CD14-positive monocyte (primary cell): ENCODE data around the gene WWOX. TPM values are rescaled to one million over a fixed set of nuclear protein-coding genes. Genes with fewer than 3 reads are reported as not detected.

Experiments
- DNase-seq, 3 donors: peaks; one replicate each; pipeline ENCODE4 v3.0.0-alpha.2; 2011 to 2022
- H2AFZ ChIP-seq: 2 replicates; pipeline ENCODE4 v1.6.0; 2012; ENCODE audit warnings: mild to moderate bottlenecking, low read depth, low read length, inconsistent platforms; ENCODE audit not compliant: insufficient read depth, poor library complexity, severe bottlenecking
- H3K27ac ChIP-seq, 2 donors: 1 replicate in 1 of 2; 2 replicates in 1 of 2; pipeline ENCODE4 v1.5.1; 2012 to 2013; ENCODE audit warnings: low read length in 2 of 2, control low read depth in 1 of 2, inconsistent platforms in 1 of 2, low read depth in 1 of 2, mild to moderate bottlenecking in 1 of 2
- H3K27me3 ChIP-seq, 2 donors: one replicate each; pipeline versions ENCODE4 v1.6.0 to v1.6.1; 2011 to 2013; ENCODE audit warnings: low read length in 2 of 2; ENCODE audit not compliant: control insufficient read depth in 2 of 2, insufficient read depth in 2 of 2
- H3K36me3 ChIP-seq, 2 donors: replicated peaks in 1 of 2; 1 replicate in 1 of 2; 2 replicates in 1 of 2; pipeline versions ENCODE4 v1.5.1 to v1.6.1; 2012 to 2013; ENCODE audit warnings: low read length in 2 of 2, control low read depth in 1 of 2, inconsistent platforms in 1 of 2, mild to moderate bottlenecking in 1 of 2; ENCODE audit not compliant: insufficient read depth in 2 of 2, control insufficient read depth in 1 of 2
- H3K4me1 ChIP-seq, 2 donors: 1 replicate in 1 of 2; 2 replicates in 1 of 2; pipeline versions ENCODE4 v1.5.1 to v1.6.1; 2012 to 2013; ENCODE audit warnings: low read length in 2 of 2, control low read depth in 1 of 2, inconsistent platforms in 1 of 2, mild to moderate bottlenecking in 1 of 2, moderate library complexity in 1 of 2; ENCODE audit not compliant: insufficient read depth in 2 of 2, control insufficient read depth in 1 of 2
- H3K4me2 ChIP-seq: replicated peaks from 2 replicates; pipeline ENCODE3; 2012; ENCODE audit warnings: low read length, moderate library complexity, mild to moderate bottlenecking; ENCODE audit not compliant: poor library complexity, severe bottlenecking; ENCODE audit errors: extremely low read depth
- H3K4me3 ChIP-seq, 3 experiments: fragments of 200-600 bp in 1 of 3; sonication (generic) in 1 of 3; replicated peaks in 1 of 3; 1 replicate in 2 of 3; 2 replicates in 1 of 3; pipeline ENCODE4 v1.5.1; 2011 to 2013; ENCODE audit warnings: low read length in 3 of 3, mild to moderate bottlenecking in 3 of 3, control low read depth in 2 of 3, low read depth in 2 of 3, inconsistent platforms in 1 of 3, moderate library complexity in 1 of 3
- H3K79me2 ChIP-seq: 2 replicates; pipeline ENCODE4 v1.6.0; 2012; ENCODE audit warnings: mild to moderate bottlenecking, control low read depth, inconsistent platforms, low read length, moderate library complexity; ENCODE audit not compliant: insufficient read depth
- H3K9ac ChIP-seq: 2 replicates; pipeline ENCODE4 v1.6.0; 2017; ENCODE audit warnings: low read length, mild to moderate bottlenecking; ENCODE audit not compliant: insufficient read depth, poor library complexity, severe bottlenecking
- H3K9me3 ChIP-seq, 2 donors: replicated peaks in 1 of 2; 1 replicate in 1 of 2; 2 replicates in 1 of 2; pipeline versions ENCODE4 v1.5.1 to v1.6.1; 2012 to 2013; ENCODE audit warnings: low read length in 2 of 2, control low read depth in 1 of 2; ENCODE audit not compliant: control insufficient read depth in 1 of 2, insufficient read depth in 1 of 2
- H4K20me1 ChIP-seq: 2 replicates; pipeline ENCODE4 v1.6.0; 2012; ENCODE audit warnings: mild to moderate bottlenecking, low read length, control low read depth, moderate library complexity; ENCODE audit not compliant: insufficient read depth
- H3K27ac Mint-ChIP-seq, 7 donors: one replicate each; pipeline ENCODE4 v1.8.0; 2020; ENCODE audit warnings: mild to moderate bottlenecking in 7 of 7, mixed read lengths in 7 of 7, moderate library complexity in 6 of 7, inconsistent platforms in 2 of 7
- H3K27me3 Mint-ChIP-seq, 3 donors: one replicate each; pipeline ENCODE4 v1.8.0; 2021 to 2022; ENCODE audit warnings: low read depth in 3 of 3, mild to moderate bottlenecking in 3 of 3, mixed read lengths in 3 of 3, moderate library complexity in 3 of 3, inconsistent platforms in 1 of 3
- H3K36me3 Mint-ChIP-seq, 2 donors: one replicate each; pipeline ENCODE4 v1.8.0; 2020; ENCODE audit warnings: mixed read lengths in 2 of 2, inconsistent platforms in 1 of 2, mild to moderate bottlenecking in 1 of 2
- H3K4me1 Mint-ChIP-seq: one replicate; pipeline ENCODE4 v1.8.0; 2020; ENCODE audit warnings: mild to moderate bottlenecking, mixed read lengths
- H3K4me3 Mint-ChIP-seq, 2 donors: one replicate each; pipeline ENCODE4 v1.8.0; 2020; ENCODE audit warnings: mild to moderate bottlenecking in 2 of 2, mixed read lengths in 2 of 2, moderate library complexity in 1 of 2
- H3K9me3 Mint-ChIP-seq, 7 donors: one replicate each; pipeline ENCODE4 v1.8.0; 2020 to 2022; ENCODE audit warnings: mixed read lengths in 7 of 7, mild to moderate bottlenecking in 6 of 7, moderate library complexity in 6 of 7, inconsistent platforms in 2 of 7
- CTCF ChIP-seq: fragments of 200-600 bp; IDR thresholded peaks from one replicate; pipeline ENCODE4 v1.8.0; 2022; ENCODE audit warnings: antibody characterized with exemption, mild to moderate bottlenecking
- WGBS: methylation state at CpG from one replicate; pipeline ENCODE4 v1.1.5; 2013; ENCODE audit warnings: missing lambda C conversion rate; ENCODE audit not compliant: insufficient coverage; 5-methylcytosine and 5-hydroxymethylcytosine counted together
- intact Hi-C, 2 donors: fragments of 100-400 bp; cut with micrococcal nuclease; formaldehyde crosslinking; loops; one replicate each; pipeline versions ENCODE4 v1.15.0 to v1.15.1; 2023
- polyA plus RNA-seq, 3 donors: library from polyadenylated mRNA; depleted of rRNA in 1 of 3; unstranded in 2 of 3; stranded (reverse) in 1 of 3; fragments of 300-500 nt in 2 of 3; fragments of >200 nt in 1 of 3; fragmentation: Illumina TruSeq in 2 of 3; gene quantifications; 1 replicate in 2 of 3; 2 replicates in 1 of 3; pipeline ENCODE4 v1.2.3, GENCODE V29; 2012 to 2021

WWOX gene
- polyA plus RNA-seq, 3 donors, result 4.0 to 7.0 (median 6.3) TPM

DNA sequence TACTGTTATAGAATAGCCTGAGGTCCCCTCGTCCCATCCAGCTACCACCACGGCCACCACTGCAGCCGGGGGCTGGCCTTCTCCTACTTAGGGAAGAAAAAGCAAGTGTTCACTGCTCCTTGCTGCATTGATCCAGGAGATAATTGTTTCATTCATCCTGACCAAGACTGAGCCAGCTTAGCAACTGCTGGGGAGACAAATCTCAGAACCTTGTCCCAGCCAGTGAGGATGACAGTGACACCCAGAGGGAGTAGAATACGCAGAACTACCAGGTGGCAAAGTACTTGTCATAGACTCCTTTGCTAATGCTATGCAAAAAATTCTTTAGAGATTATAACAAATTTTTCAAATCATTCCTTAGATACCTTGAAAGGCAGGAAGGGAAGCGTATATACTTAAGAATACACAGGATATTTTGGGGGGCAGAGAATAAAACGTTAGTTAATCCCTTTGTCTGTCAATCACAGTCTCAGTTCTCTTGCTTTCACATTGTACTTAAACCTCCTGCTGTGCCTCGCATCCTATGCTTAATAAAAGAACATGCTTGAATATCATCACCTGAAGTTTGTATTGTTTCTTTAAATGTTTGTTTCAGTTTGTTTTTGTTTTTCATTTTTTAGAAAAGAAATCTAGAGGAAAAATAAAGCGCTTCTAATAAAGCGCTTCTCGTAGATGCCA, 1112.8 kb downstream of the WWOX start:
- Histone ChIP-seq H3K4me3 (no peak overlapping the region), H3K4me2 (no peak overlapping the region), H3K9ac (no peak overlapping the region), H3K27ac (no peak overlapping the region), H4K20me1 (no peaks in the 10 kb centered on the region), H3K4me1 (no peaks in the 10 kb centered on the region), H3K79me2 (no peaks in the 10 kb centered on the region), H2AFZ (no peak overlapping the region), H3K9me3 (no peaks in the 10 kb centered on the region), H3K27me3 (no peaks in the 10 kb centered on the region), H3K36me3 (no peaks in the 10 kb centered on the region)
- intact Hi-C loops, result no loop called here
- WGBS, result 100% methylated on average over 6 of the region's 10 CpGs
- Mint-ChIP-seq H3K9me3 (peaks cover 0 to 5% (median 0%) of the 10 kb centered on the region in 7 donors), H3K4me3 (no peak overlapping the region), H3K4me1 (peaks cover 4% of the 10 kb centered on the region), H3K27ac (no peak overlapping the region), H3K36me3 (peaks cover 0 to 2% of the 10 kb centered on the region in 2 donors), H3K27me3 (no peaks in the 10 kb centered on the region)
- no peak for DNase-seq
- TF ChIP-seq CTCF, result no peak

- Mint-ChIP-seq H3K27me3 (no peaks in the 10 kb centered on the region), H3K27ac (peak overlapping the region in 1 of 7 donors; percentile 24), H3K36me3 (peaks cover 0 to 2% of the 10 kb centered on the region in 2 donors), H3K4me3 (no peak overlapping the region), H3K9me3 (peaks cover 0 to 5% (median 0%) of the 10 kb centered on the region in 7 donors), H3K4me1 (peaks cover 5% of the 10 kb centered on the region)
- peak; percentile 30 for TF ChIP-seq CTCF
- no peaks in the 10 kb centered on the region for H3K27me3 ChIP-seq
- H3K4me1 ChIP-seq, result no peaks in the 10 kb centered on the region
- no peak overlapping the region for H3K27ac ChIP-seq
- H3K4me2 ChIP-seq, result no peak overlapping the region
- no peaks in the 10 kb centered on the region for H3K79me2 ChIP-seq
- H2AFZ ChIP-seq, result no peak overlapping the region
- no peaks in the 10 kb centered on the region for H3K9me3 ChIP-seq
- no peak overlapping the region for H3K4me3 ChIP-seq
- no peaks in the 10 kb centered on the region for H3K36me3 ChIP-seq
- intact Hi-C loops, result no loop called here
- no peak overlapping the region for H3K9ac ChIP-seq
- H4K20me1 ChIP-seq, result no peaks in the 10 kb centered on the region
- 64% methylated on average over 3 of the region's 3 CpGs for WGBS
- peak; percentile 16 to 41 (median 30) for DNase-seq
Observed at GRCh38 chr16:79213214-79213613, 1113.8 kb downstream of the WWOX start.
